ENCODE results near the gene AP2M1. TPM values are rescaled to one million over a fixed set of nuclear protein-coding genes. Genes with fewer than 3 reads are reported as not detected.
A peak's percentile ranks its signal among the peaks of the same experiment; 100 is the strongest.

The AP2M1 gene
- total and polyA plus RNA-seq, 2 of the 13 experiments (the other 11 are each of a cell fraction or from before 2014, with no cell fraction given) = 126 to 146 TPM

GRCh38 chr3:184230603-184231528 lies 56.2 kb downstream of the AP2M1 start:
- ChIA-PET CTCF (ENCODE audit: low intra/inter-chr PET ratio, low total read pairs) (no interaction called here), POLR2A (interaction anchor here (0.8 to 2.1 kb wide), 5 partner anchors 10 to 86 kb away, joined by 3 to 8 read pairs (median 4); partner anchors contain the start of gene DVL3)
- intact Hi-C loops (cut with micrococcal nuclease; ENCODE audit: unreplicated experiment) = no loop called here
- in situ Hi-C loops (cut with HindIII; ENCODE audit: extremely low pct_ligation_motif_present, low pct_unique_long_range_greater_than_20kb) = loop anchor here (5.0 kb wide), 1 partner anchor 334 kb away; no protein-coding TSS in a partner anchor
- Histone ChIP-seq H3K27ac (ENCODE audit: extremely low read length, insufficient read depth, low read length) (no peak overlapping the region), H3K4me2 (ENCODE audit: low read depth, low read length) (peak overlapping the region; percentile 98), H3K27me3 (ENCODE audit: control insufficient read depth in 1 of 2, insufficient read depth in 2 of 2, low read length in 2 of 2) (peaks cover 15 to 74% of the 10 kb centered on the region in 2 experiments; a peak in 4 of 5 replicates), H3K9me3 (ENCODE audit: low read length) (no peaks in the 10 kb centered on the region), H4K20me1 (ENCODE audit: insufficient read depth, low read length) (peaks cover 5% of the 10 kb centered on the region; the same call in 1 of the 2 replicates), H3K79me2 (ENCODE audit: insufficient read depth, low read length) (no peaks in the 10 kb centered on the region), H3K4me3 (replicated peaks in 1 of 3; ENCODE audit: insufficient read depth in 1 of 3, low read depth in 2 of 3, low read length in 3 of 3) (peak overlapping the region; percentile 56 to 80 (median 69); a peak in 4 of 6 replicates), H3K36me3 (replicated peaks in 1 of 2; ENCODE audit: control insufficient read depth in 1 of 2, insufficient read depth in 2 of 2, low read length in 2 of 2) (no peaks in the 10 kb centered on the region), H3K4me1 (ENCODE audit: insufficient read depth, low read length) (peaks cover 11% of the 10 kb centered on the region; the same call in 1 of the 2 replicates), H3K9ac (ENCODE audit: insufficient read depth, low read depth, low read length) (no peak overlapping the region), H2AFZ (ENCODE audit: low read length) (no peak overlapping the region)
- WGBS (ENCODE audit: low lambda C conversion rate) = 24% methylated on average over 9 of the region's 79 CpGs
- TF ChIP-seq ZNF777 (CRISPR knock-in tag; IDR thresholded peaks at IDR 0.05) (0 out of 2 replicates have a peak, but pooled peaks have one; percentile 6), ZNF644 (CRISPR knock-in tag; IDR thresholded peaks at IDR 0.05; ENCODE audit: low read depth) (no peak), POGK (CRISPR knock-in tag; conservative IDR thresholded peaks at IDR 0.05) (0 out of 2 replicates have a peak, but pooled peaks have one; percentile 17), ZNF563 (CRISPR knock-in tag; IDR thresholded peaks at IDR 0.05) (0 out of 2 replicates have a peak, but pooled peaks have one; percentile 8), ZHX2 (IDR thresholded peaks at IDR 0.05; ENCODE audit: low read depth) (no peak), ZHX2 (CRISPR knock-in tag; IDR thresholded peaks at IDR 0.05; ENCODE audit: borderline replicate concordance) (no peak), ZNF253 (CRISPR knock-in tag; IDR thresholded peaks at IDR 0.05; ENCODE audit: borderline replicate concordance) (no peak), ZNF550 (CRISPR knock-in tag; IDR thresholded peaks at IDR 0.05; ENCODE audit: borderline replicate concordance) (no peak), USF2 (IDR thresholded peaks at IDR 0.05; ENCODE audit: low read depth, low read length) (no peak), USF2 (CRISPR knock-in tag; IDR thresholded peaks at IDR 0.05; ENCODE audit: borderline replicate concordance) (no peak), CHD4 (IDR thresholded peaks at IDR 0.05; ENCODE audit: borderline replicate concordance, low read length) (no peak)
- ATAC-seq (no peak), FAIRE-seq (no peak), DNase-seq (ENCODE audit: low spot score) (no peak)
- no TSS peak for BruUV-seq (replicated peaks)
